Loucy (cell line): Measurements from ENCODE around the gene MRPL42.
"Not testable (repeated sequence)": the region's sequence is repeated elsewhere in the genome, so short reads cannot be mapped to it uniquely, and the experiment has no call there.

Source experiments
- CTCF ChIP-seq: fragments of 200-600 bp; sonication (generic); conservative IDR thresholded peaks from 2 replicates; pipeline ENCODE4 v1.5.1; 2014; ENCODE audit warnings: mild to moderate bottlenecking, antibody characterized with exemption, low read length
- EZH2phosphoT487 ChIP-seq: fragments of 200-600 bp; IDR thresholded peaks from 2 replicates; pipeline ENCODE4 v1.6.1; 2018; ENCODE audit warnings: antibody characterized with exemption, mild to moderate bottlenecking, moderate library complexity, borderline replicate concordance

- TF ChIP-seq CTCF, EZH2phosphoT487: not testable (repeated sequence)
Measured at GRCh38 chr12:93498813-93499212, 31.5 kb downstream of the MRPL42 start.
